Neuronal stem cell (in vitro differentiated cells): Measurements from ENCODE around the gene CMIP.
A peak's percentile ranks its signal among the peaks of the same experiment; 100 is the strongest.

Source experiments
- DNase-seq: peaks from one replicate; pipeline ENCODE4 v3.0.0-alpha.2; 2013; ENCODE audit warnings: low spot score
- H2AFZ ChIP-seq: one replicate; pipeline ENCODE4 v1.6.1; 2013; ENCODE audit warnings: mild to moderate bottlenecking, low read length, inconsistent platforms
- H2AK5ac ChIP-seq: 2 replicates; pipeline ENCODE4 v1.6.1; 2013; ENCODE audit warnings: low read depth, mild to moderate bottlenecking, inconsistent platforms, low read length, moderate library complexity, mixed read lengths
- H2BK120ac ChIP-seq: 2 replicates; pipeline ENCODE4 v1.6.1; 2013; ENCODE audit warnings: low read depth, mild to moderate bottlenecking, inconsistent platforms, low read length, moderate library complexity, mixed read lengths
- H2BK12ac ChIP-seq: one replicate; pipeline ENCODE4 v1.6.1; 2013; ENCODE audit warnings: low read length, inconsistent platforms
- H2BK15ac ChIP-seq: 2 replicates; pipeline ENCODE4 v1.6.1; 2013; ENCODE audit warnings: mild to moderate bottlenecking, low read length, inconsistent platforms, mixed read lengths
- H2BK5ac ChIP-seq: one replicate; pipeline ENCODE4 v1.6.1; 2013; ENCODE audit warnings: inconsistent platforms, mild to moderate bottlenecking, low read length, moderate library complexity
- H3K14ac ChIP-seq: one replicate; pipeline ENCODE4 v1.6.1; 2013; ENCODE audit warnings: low read length, inconsistent platforms
- H3K18ac ChIP-seq: 2 replicates; pipeline ENCODE4 v1.6.1; 2013; ENCODE audit warnings: low read length, inconsistent platforms
- H3K23ac ChIP-seq: 2 replicates; pipeline ENCODE4 v1.6.1; 2013; ENCODE audit warnings: low read depth, mild to moderate bottlenecking, mixed read lengths, low read length, inconsistent platforms; ENCODE audit not compliant: poor library complexity
- H3K27ac ChIP-seq: replicated peaks from 3 replicates; pipeline ENCODE4 v1.5.1; 2013; ENCODE audit warnings: low read length, inconsistent platforms
- H3K27me3 ChIP-seq, 3 experiments: 2 replicates each; pipeline ENCODE4 v1.6.1; 2013; ENCODE audit warnings: low read length in 3 of 3, mild to moderate bottlenecking in 2 of 3, inconsistent platforms in 1 of 3, low read depth in 1 of 3, mixed read lengths in 1 of 3, moderate library complexity in 1 of 3; ENCODE audit not compliant: control insufficient read depth in 3 of 3, insufficient read depth in 3 of 3
- H3K36me3 ChIP-seq, 2 donors: replicated peaks in 1 of 2; 2 replicates each; pipeline ENCODE4 v1.6.1; 2013; ENCODE audit warnings: low read length in 2 of 2; ENCODE audit not compliant: control insufficient read depth in 2 of 2, insufficient read depth in 2 of 2
- H3K4ac ChIP-seq: 2 replicates; pipeline ENCODE4 v1.6.1; 2013; ENCODE audit warnings: inconsistent platforms, mild to moderate bottlenecking, low read length, moderate library complexity
- H3K4me1 ChIP-seq, 2 donors: 1 replicate in 1 of 2; 2 replicates in 1 of 2; pipeline ENCODE4 v1.6.1; 2013; ENCODE audit warnings: low read length in 2 of 2, low read depth in 1 of 2; ENCODE audit not compliant: control insufficient read depth in 2 of 2, insufficient read depth in 1 of 2
- H3K4me2 ChIP-seq: one replicate; pipeline ENCODE4 v1.6.1; 2013; ENCODE audit warnings: mild to moderate bottlenecking, low read length, inconsistent platforms; ENCODE audit not compliant: insufficient read depth, poor library complexity, severe bottlenecking
- H3K4me3 ChIP-seq, 2 donors: 2 replicates each; pipeline ENCODE4 v1.5.1; 2013; ENCODE audit warnings: low read length in 2 of 2, mild to moderate bottlenecking in 2 of 2, inconsistent platforms in 1 of 2, moderate library complexity in 1 of 2
- H3K79me1 ChIP-seq: one replicate; pipeline ENCODE4 v1.6.1; 2013; ENCODE audit warnings: low read depth, mild to moderate bottlenecking, inconsistent platforms, low read length, moderate library complexity
- H3K9ac ChIP-seq: one replicate; pipeline ENCODE4 v1.6.1; 2013; ENCODE audit warnings: mild to moderate bottlenecking, low read depth, low read length, inconsistent platforms; ENCODE audit not compliant: poor library complexity
- H3K9me3 ChIP-seq, 2 donors: replicated peaks in 1 of 2; 2 replicates each; pipeline versions ENCODE3 to v1.6.1; 2013; ENCODE audit warnings: low read length in 2 of 2, mild to moderate bottlenecking in 2 of 2, inconsistent platforms in 1 of 2, low read depth in 1 of 2, mixed read lengths in 1 of 2, moderate library complexity in 1 of 2; ENCODE audit not compliant: control insufficient read depth in 2 of 2, insufficient read depth in 1 of 2
- H4K8ac ChIP-seq: one replicate; pipeline ENCODE4 v1.6.1; 2013; ENCODE audit warnings: low read depth, mild to moderate bottlenecking, inconsistent platforms, low read length, moderate library complexity
- H4K91ac ChIP-seq: one replicate; pipeline ENCODE4 v1.6.1; 2013; ENCODE audit warnings: low read length, low read depth, mild to moderate bottlenecking, inconsistent platforms; ENCODE audit not compliant: poor library complexity
- WGBS, 2 donors: extraction: QIAGEN DNeasy Blood & Tissue Kit; methylation state at CpG; one replicate each; pipeline ENCODE4 v1.1.7; 2013; ENCODE audit warnings: missing lambda C conversion rate in 2 of 2, mixed read lengths in 1 of 2; ENCODE audit not compliant: insufficient read length in 2 of 2, insufficient replicate concordance in 1 of 2; ENCODE audit errors: extremely low coverage in 2 of 2; 5-methylcytosine and 5-hydroxymethylcytosine counted together

Gene CMIP

DNA sequence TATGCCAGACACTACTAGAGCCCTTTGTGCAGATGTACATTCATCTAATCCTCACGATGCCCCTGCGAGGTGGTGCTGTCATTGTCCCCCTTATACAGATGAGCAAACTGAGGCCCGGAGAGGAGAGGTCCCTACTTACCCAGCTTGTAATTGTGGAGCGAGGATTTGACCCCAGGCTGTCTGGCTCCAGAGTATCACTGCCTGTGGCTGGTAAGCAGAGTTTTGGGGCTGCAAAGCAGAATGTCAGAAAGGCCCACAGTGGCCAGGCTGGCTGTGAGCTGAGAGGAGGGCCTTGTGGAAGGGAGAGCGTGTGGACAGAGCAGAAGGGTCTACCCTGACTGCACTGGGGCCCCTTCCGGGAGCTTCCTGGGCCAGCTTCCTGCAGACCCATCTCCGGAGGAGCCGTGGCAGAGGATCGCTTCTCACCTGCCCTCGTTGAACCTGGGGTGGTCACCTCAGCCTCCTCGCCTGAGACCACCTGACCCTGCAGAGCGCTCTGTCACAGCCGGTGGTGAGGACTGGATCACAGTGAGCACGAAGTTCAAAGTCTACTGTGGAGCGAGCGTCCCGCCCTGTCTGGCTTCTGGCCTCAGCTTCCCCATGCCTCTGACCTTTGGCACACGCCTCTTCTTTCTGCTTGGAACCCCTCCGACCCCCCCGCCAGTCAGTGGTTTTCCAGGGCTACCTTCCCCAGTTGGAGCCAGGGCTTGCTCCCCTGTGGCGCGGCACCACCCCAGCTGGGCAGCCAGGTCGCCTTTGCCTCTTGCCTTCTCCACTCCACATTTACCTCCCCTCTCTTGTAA is 12.1 kb downstream of the CMIP start:
- Histone ChIP-seq H3K9me3 (peaks cover 0 to 2% of the 10 kb centered on the region in 2 donors), H3K27me3 (no peaks in the 10 kb centered on the region), H3K23ac (peak overlapping the region; percentile 34), H3K4ac (no peak overlapping the region), H3K4me2 (no peak overlapping the region), H3K79me1 (peaks cover 18% of the 10 kb centered on the region), H2BK120ac (no peak overlapping the region), H3K4me3 (no peak overlapping the region), H2AK5ac (no peak overlapping the region), H3K36me3 (peaks cover 7 to 21% of the 10 kb centered on the region in 2 donors), H3K27ac (no peak overlapping the region), H3K14ac (no peak overlapping the region), H2BK12ac (no peak overlapping the region), H3K4me1 (peaks cover 8 to 10% of the 10 kb centered on the region in 2 donors), H4K91ac (no peak overlapping the region), H2BK15ac (no peak overlapping the region), H3K18ac (no peak overlapping the region), H4K8ac (no peak overlapping the region), H3K9ac (no peak overlapping the region), H2BK5ac (peak overlapping the region; percentile 26), H2AFZ (no peak overlapping the region)
- no CpG with 5 or more reads among the region's 23 CpGs for WGBS, 2 donors
- no peak for DNase-seq

DNA sequence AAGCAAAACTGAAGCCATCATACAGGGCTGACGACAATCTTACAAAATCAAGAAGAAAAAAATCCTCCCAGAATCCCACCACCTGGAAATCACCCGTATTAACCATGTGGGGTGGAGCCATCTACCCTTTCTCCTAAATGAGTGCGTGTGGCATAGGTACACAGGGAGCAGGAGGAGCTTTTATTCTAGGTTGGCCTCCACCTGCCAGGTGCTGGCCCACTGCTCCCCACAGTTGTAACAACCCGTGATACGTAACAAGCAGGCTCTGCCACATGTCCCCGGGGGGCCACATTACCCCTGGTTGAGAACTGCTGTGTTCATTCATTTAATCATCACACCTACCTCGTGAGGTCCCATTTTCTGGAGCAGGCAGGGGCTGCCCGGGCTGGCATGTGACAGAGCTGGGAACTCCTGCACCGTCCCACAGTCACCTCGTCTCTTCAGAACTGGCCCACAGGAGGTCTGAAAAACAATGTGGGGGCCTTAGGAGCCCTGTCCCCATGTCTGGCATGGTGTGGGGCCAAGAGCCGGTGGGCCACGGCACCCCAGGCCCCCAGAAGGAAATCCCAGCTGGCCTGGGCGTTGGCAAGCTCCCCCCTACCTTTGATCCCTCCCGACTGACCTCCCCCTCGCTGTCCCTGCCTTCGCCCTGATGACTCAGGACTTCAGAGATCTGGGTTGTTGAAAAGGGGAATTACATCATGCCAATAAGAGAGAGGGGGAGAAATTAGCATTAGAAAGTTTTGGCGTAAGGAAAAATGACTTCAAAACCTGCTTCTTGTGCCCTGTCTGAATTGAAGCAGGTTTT is 12.9 kb downstream of the CMIP start:
- H3K36me3 ChIP-seq: peaks cover 7 to 21% of the 10 kb centered on the region in 2 donors
- H2BK5ac ChIP-seq: no peak overlapping the region
- H2BK15ac ChIP-seq: no peak overlapping the region
- no peak overlapping the region for H3K4me2 ChIP-seq
- H3K4me1 ChIP-seq: peaks cover 4 to 8% of the 10 kb centered on the region in 2 donors
- no peak overlapping the region for H3K4me3 ChIP-seq
- H4K91ac ChIP-seq: no peak overlapping the region
- no peak for DNase-seq
- H3K14ac ChIP-seq: no peak overlapping the region
- no peak overlapping the region for H2BK120ac ChIP-seq
- no peak overlapping the region for H3K27ac ChIP-seq
- no CpG with 5 or more reads among the region's 17 CpGs for WGBS, 2 donors
- H3K9me3 ChIP-seq: peaks cover 0 to 2% of the 10 kb centered on the region in 2 donors
- H3K18ac ChIP-seq: no peak overlapping the region
- H4K8ac ChIP-seq: no peak overlapping the region
- H3K4ac ChIP-seq: no peak overlapping the region
- H3K79me1 ChIP-seq: peaks cover 13% of the 10 kb centered on the region
- peak overlapping the region; percentile 8 for H3K23ac ChIP-seq
- no peak overlapping the region for H3K9ac ChIP-seq
- H2BK12ac ChIP-seq: no peak overlapping the region
- H2AK5ac ChIP-seq: no peak overlapping the region
- no peak overlapping the region for H2AFZ ChIP-seq
- no peaks in the 10 kb centered on the region for H3K27me3 ChIP-seq

DNA sequence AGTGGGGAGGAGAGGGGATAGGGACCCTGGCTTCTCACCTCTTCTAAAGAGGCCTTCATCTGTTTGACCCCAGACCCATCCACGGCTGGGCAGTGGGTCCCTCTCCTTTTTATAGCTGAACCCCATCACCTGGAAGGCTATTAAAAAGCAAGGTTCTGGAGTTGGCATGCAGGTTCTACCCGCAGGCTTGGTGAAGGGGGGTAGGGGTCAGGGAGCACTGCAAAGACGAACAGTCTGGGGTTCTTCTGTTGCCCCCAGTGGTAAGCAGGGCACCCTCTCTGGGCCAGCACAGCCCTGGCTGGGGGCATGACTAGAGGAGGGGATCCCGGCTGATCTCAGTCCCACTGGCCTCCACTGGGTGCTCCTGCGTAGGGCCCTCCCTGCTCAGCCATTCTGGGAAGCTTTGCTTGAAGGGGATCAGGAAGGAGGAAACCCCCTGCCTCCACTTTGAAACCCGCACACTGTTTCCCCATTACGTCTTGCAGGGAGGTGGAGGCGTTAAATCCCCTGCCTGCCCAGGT is 13.6 kb downstream of the CMIP start:
- Histone ChIP-seq H3K27ac (no peak overlapping the region), H2AK5ac (no peak overlapping the region), H2BK120ac (no peak overlapping the region), H2BK5ac (no peak overlapping the region), H3K4me3 (no peak overlapping the region), H3K23ac (no peak overlapping the region), H3K14ac (no peak overlapping the region), H4K8ac (no peak overlapping the region), H2BK12ac (no peak overlapping the region), H2AFZ (no peak overlapping the region), H3K4ac (no peak overlapping the region), H3K18ac (no peak overlapping the region), H3K4me1 (peaks cover 4 to 8% of the 10 kb centered on the region in 2 donors), H3K9me3 (peaks cover 0 to 2% of the 10 kb centered on the region in 2 donors), H3K9ac (no peak overlapping the region), H3K36me3 (peaks cover 7 to 21% of the 10 kb centered on the region in 2 donors), H2BK15ac (no peak overlapping the region), H3K27me3 (no peaks in the 10 kb centered on the region), H4K91ac (no peak overlapping the region), H3K79me1 (peaks cover 13% of the 10 kb centered on the region), H3K4me2 (no peak overlapping the region)
- DNase-seq: no peak
- WGBS, 2 donors: no CpG with 5 or more reads among the region's 8 CpGs
